Hepatocyte (in vitro differentiated cells): Measurements from ENCODE around the gene PPFIA4.

Experiments used
- EZH2 ChIP-seq: fragments of 200-600 bp; sonication (generic); IDR thresholded peaks from 2 replicates; pipeline ENCODE4 v1.6.1; 2016; ENCODE audit warnings: antibody characterized with exemption, mild to moderate bottlenecking, borderline replicate concordance
- EZH2phosphoT487 ChIP-seq: fragments of 200-600 bp; sonication (generic); IDR thresholded peaks from one replicate; pipeline ENCODE4 v1.6.1; 2018; ENCODE audit warnings: antibody characterized with exemption, mild to moderate bottlenecking, low read depth, moderate library complexity; ENCODE audit not compliant: unreplicated experiment, severe bottlenecking
- TF ChIP-seq, protein P1 (sequence below): fragments of 200-600 bp; sonication (generic); IDR thresholded peaks from 2 replicates; pipeline ENCODE4 v1.5.1; 2016; ENCODE audit warnings: antibody characterized with exemption, mild to moderate bottlenecking; ENCODE audit not compliant: poor library complexity

GRCh38 chr1:203035111-203036000 is 9.1 kb downstream of the PPFIA4 start:
- no peak for TF ChIP-seq EZH2
- TF ChIP-seq, protein P1, sequence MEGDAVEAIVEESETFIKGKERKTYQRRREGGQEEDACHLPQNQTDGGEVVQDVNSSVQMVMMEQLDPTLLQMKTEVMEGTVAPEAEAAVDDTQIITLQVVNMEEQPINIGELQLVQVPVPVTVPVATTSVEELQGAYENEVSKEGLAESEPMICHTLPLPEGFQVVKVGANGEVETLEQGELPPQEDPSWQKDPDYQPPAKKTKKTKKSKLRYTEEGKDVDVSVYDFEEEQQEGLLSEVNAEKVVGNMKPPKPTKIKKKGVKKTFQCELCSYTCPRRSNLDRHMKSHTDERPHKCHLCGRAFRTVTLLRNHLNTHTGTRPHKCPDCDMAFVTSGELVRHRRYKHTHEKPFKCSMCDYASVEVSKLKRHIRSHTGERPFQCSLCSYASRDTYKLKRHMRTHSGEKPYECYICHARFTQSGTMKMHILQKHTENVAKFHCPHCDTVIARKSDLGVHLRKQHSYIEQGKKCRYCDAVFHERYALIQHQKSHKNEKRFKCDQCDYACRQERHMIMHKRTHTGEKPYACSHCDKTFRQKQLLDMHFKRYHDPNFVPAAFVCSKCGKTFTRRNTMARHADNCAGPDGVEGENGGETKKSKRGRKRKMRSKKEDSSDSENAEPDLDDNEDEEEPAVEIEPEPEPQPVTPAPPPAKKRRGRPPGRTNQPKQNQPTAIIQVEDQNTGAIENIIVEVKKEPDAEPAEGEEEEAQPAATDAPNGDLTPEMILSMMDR, result no peak
- TF ChIP-seq EZH2phosphoT487, result no peak
